ENCODE data around the gene CHRNA4. TPM values are rescaled to one million over a fixed set of nuclear protein-coding genes. Genes with fewer than 3 reads are reported as not detected.

CHRNA4 gene
- total RNA-seq, 3 donors from 2014 or later (not counting 1 experiment from before 2014, with no cell fraction given): not detected

DNA sequence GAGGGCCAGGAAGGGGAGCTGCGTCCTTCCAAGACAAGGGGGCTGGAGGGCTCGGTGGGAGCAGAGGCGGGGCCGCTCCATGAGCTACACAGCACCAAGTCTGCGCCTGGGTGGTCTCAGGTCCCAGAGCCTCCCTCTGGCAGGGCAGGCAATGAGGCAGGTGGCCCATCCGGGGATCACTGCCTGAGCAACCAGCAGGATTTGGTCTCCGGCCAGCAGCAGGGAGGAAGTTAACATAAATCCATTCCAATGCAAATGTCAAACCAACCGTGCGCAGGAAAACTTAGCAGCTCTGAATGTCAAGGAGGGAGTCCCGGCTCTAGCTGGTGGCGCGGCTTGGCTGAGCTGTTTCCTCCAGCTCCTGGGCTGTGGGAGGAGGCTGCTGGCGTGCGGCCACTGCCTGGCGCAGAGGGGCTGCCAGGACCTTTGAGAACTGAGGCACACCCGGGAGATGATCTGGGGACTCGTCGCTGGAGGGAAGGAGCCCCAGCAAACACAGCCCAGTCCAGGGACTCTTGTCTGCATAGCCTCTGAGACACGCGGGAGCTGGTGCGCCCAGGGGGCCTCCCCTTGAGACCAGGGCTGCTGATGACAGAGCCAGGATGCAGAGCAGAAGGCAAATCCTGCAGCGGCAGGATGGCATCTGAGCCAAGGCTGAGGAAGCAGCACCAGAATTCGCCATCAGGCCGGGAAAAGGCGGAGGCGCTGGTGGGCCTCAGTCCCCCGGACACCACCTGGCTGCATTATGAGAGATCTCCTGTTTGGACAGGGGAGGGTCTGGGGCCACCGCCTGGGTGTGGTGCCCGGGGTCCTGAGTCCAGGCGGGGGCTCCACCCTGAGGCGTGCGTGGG lies 33.1 kb upstream of the CHRNA4 start:
- Histone ChIP-seq H3K4me3 (ENCODE audit: low read length) (no peak overlapping the region), H3K27ac (ENCODE audit: low read length) (no peak overlapping the region), H3K27me3 (ENCODE audit: control insufficient read depth, insufficient read depth, low read length) (no peaks in the 10 kb centered on the region), H3K36me3 (ENCODE audit: control insufficient read depth, insufficient read depth, low read length) (no peaks in the 10 kb centered on the region), H3K4me1 (ENCODE audit: control insufficient read depth, insufficient read depth, low read length) (no peaks in the 10 kb centered on the region), H3K9me3 (ENCODE audit: control insufficient read depth, insufficient read depth, low read length) (no peaks in the 10 kb centered on the region)
- intact Hi-C loops (cut with micrococcal nuclease): no loop called here
- ATAC-seq (no peak), DNase-seq (no peak)
- H3K4me3 Mint-ChIP-seq: no peak overlapping the region
- WGBS (ENCODE audit: insufficient coverage): 29% methylated on average over 32 of the region's 32 CpGs
- H3K4me1 Mint-ChIP-seq: no peaks in the 10 kb centered on the region
- no peaks in the 10 kb centered on the region for H3K36me3 Mint-ChIP-seq
- peaks cover 0 to 6% of the 10 kb centered on the region in 2 donors for H3K27me3 Mint-ChIP-seq (ENCODE audit: low read depth in 2 of 2)
- TF ChIP-seq, protein P1, sequence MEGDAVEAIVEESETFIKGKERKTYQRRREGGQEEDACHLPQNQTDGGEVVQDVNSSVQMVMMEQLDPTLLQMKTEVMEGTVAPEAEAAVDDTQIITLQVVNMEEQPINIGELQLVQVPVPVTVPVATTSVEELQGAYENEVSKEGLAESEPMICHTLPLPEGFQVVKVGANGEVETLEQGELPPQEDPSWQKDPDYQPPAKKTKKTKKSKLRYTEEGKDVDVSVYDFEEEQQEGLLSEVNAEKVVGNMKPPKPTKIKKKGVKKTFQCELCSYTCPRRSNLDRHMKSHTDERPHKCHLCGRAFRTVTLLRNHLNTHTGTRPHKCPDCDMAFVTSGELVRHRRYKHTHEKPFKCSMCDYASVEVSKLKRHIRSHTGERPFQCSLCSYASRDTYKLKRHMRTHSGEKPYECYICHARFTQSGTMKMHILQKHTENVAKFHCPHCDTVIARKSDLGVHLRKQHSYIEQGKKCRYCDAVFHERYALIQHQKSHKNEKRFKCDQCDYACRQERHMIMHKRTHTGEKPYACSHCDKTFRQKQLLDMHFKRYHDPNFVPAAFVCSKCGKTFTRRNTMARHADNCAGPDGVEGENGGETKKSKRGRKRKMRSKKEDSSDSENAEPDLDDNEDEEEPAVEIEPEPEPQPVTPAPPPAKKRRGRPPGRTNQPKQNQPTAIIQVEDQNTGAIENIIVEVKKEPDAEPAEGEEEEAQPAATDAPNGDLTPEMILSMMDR (IDR thresholded peaks at IDR 0.05): no peak
- H3K27ac Mint-ChIP-seq: no peak overlapping the region
- no peaks in the 10 kb centered on the region for H3K9me3 Mint-ChIP-seq

DNA sequence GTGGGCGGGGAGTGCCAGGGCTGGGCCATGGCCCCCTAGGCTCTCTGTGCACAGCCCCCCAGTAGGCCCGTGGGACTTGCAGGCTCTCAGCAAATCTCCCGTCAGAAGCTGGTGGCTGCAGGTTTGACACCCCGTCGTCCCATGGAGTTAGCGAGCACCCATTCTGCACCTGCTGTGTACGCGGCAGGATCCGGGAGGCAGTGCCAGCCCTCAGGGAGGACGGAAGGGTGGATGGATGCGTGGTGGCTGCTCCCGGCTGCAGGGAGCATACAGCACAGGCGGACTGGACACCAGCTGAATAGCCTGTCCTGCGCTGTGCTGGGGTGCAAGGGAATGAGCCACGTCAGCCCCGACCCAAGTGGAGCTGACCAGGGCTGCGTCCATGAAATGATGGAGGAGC lies 32.4 kb upstream of the CHRNA4 start:
- Histone ChIP-seq H3K4me1 (ENCODE audit: control insufficient read depth, insufficient read depth, low read length) (no peaks in the 10 kb centered on the region), H3K27ac (ENCODE audit: low read length) (no peak overlapping the region), H3K27me3 (ENCODE audit: control insufficient read depth, insufficient read depth, low read length) (no peaks in the 10 kb centered on the region), H3K4me3 (ENCODE audit: low read length) (no peak overlapping the region), H3K36me3 (ENCODE audit: control insufficient read depth, insufficient read depth, low read length) (no peaks in the 10 kb centered on the region), H3K9me3 (ENCODE audit: control insufficient read depth, insufficient read depth, low read length) (no peaks in the 10 kb centered on the region)
- peaks cover 0 to 9% of the 10 kb centered on the region in 2 donors for H3K27me3 Mint-ChIP-seq (ENCODE audit: low read depth in 2 of 2)
- TF ChIP-seq, protein P1 (IDR thresholded peaks at IDR 0.05): no peak
- H3K4me1 Mint-ChIP-seq: no peaks in the 10 kb centered on the region
- 87% methylated on average over 17 of the region's 17 CpGs for WGBS (ENCODE audit: insufficient coverage)
- ATAC-seq (no peak), DNase-seq (no peak)
- H3K4me3 Mint-ChIP-seq: no peak overlapping the region
- no peaks in the 10 kb centered on the region for H3K9me3 Mint-ChIP-seq
- no peak overlapping the region for H3K27ac Mint-ChIP-seq
- H3K36me3 Mint-ChIP-seq: no peaks in the 10 kb centered on the region
- intact Hi-C loops (cut with micrococcal nuclease): no loop called here

DNA sequence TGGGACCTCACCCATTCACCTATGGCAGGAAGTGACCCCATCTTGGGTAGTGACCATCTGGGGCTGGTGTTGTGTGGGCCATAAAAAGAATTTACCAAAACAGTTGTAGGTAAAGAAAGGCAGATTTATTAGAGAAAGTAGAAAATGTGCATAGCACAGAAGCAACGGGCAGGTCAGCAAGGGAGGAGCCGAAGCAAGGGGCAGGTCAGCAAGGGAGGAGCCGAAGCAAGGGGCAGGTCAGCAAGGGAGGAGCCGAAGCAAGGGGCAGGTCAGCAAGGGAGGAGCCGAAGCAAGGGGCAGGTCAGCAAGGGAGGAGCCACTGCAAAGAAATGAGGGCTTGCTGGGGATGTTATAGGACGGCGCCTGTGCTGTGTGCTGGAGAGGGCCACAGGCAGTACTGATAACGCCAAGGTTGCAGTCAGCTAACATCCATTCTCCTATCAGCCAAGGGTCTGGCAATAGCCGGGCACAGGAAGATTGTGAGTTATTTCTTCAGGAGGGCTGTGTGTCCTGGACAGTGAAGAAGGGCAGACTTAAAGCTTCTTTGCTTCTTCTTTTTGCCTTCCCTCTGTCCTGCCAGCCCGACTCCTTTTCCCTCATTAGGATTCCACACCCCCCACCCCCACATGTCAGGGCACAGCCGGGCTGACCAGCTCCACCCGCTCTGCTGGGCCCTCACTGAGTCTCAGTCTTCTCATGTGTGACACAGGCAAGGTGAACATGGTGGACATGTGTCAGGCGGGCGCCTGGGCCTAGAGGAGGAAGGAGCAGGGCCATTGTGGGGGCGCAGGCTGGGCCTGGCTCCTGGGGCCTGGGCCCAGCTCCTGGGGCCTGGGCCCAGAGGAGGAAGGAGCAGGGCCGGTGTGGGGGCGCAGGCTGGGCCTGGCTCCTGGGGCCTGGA lies 31.6 kb upstream of the CHRNA4 start:
- H3K36me3 ChIP-seq (ENCODE audit: control insufficient read depth, insufficient read depth, low read length): no peaks in the 10 kb centered on the region
- H3K9me3 ChIP-seq (ENCODE audit: control insufficient read depth, insufficient read depth, low read length): no peaks in the 10 kb centered on the region
- no peaks in the 10 kb centered on the region for H3K27me3 ChIP-seq (ENCODE audit: control insufficient read depth, insufficient read depth, low read length)
- H3K27ac Mint-ChIP-seq: no peak overlapping the region
- no peaks in the 10 kb centered on the region for H3K36me3 Mint-ChIP-seq
- H3K4me3 Mint-ChIP-seq: no peak overlapping the region
- no peaks in the 10 kb centered on the region for H3K9me3 Mint-ChIP-seq
- ATAC-seq: no peak
- peaks cover 0 to 9% of the 10 kb centered on the region in 2 donors for H3K27me3 Mint-ChIP-seq (ENCODE audit: low read depth in 2 of 2)
- intact Hi-C loops (cut with micrococcal nuclease): no loop called here
- WGBS (ENCODE audit: insufficient coverage): 93% methylated on average over 15 of the region's 17 CpGs
- H3K27ac ChIP-seq (ENCODE audit: low read length): no peak overlapping the region
- no peak overlapping the region for H3K4me3 ChIP-seq (ENCODE audit: low read length)
- H3K4me1 ChIP-seq (ENCODE audit: control insufficient read depth, insufficient read depth, low read length): no peaks in the 10 kb centered on the region
- H3K4me1 Mint-ChIP-seq: no peaks in the 10 kb centered on the region
- DNase-seq: no peak
- TF ChIP-seq, protein P1 (IDR thresholded peaks at IDR 0.05): no peak

All from natural killer cell (primary cell).